ENCODE data around the gene KCNE4.

The KCNE4 gene

GRCh38 chr2:223051693-223052289 lies at the start of gene KCNE4:
Gene KCNE4 (plus strand): TSS chr2:223052190. CDS start chr2:223052831, 641 bp downstream.
- no peak within 1 kb of the TSS for H3K27ac ChIP-seq (ENCODE audit: low read depth, low read length)
- no peak within 1 kb of the TSS for H3K4me2 ChIP-seq (ENCODE audit: low read length)
- H3K4me3 ChIP-seq (ENCODE audit: low read length): no peak within 1 kb of the TSS
- H3K79me2 ChIP-seq (ENCODE audit: control insufficient read depth, low read length): no peaks in the 10 kb centered on the region
- H3K9me3 ChIP-seq (ENCODE audit: control insufficient read depth, insufficient read depth, low read length): no peaks in the 10 kb centered on the region
- no peaks in the 10 kb centered on the region for H3K36me3 ChIP-seq (ENCODE audit: control insufficient read depth, low read length)
- no peaks in the 10 kb centered on the region for H3F3A ChIP-seq (ENCODE audit: control insufficient read depth, insufficient read depth)
- no peaks in the 10 kb centered on the region for H4K20me1 ChIP-seq (ENCODE audit: control insufficient read depth, insufficient read depth, low read depth, low read length)
- H3K27me3 ChIP-seq (ENCODE audit: control insufficient read depth, low read length): no peaks in the 10 kb centered on the region
- no peaks in the 10 kb centered on the region for H3K4me1 ChIP-seq (ENCODE audit: control insufficient read depth, low read length)
- no peaks in the 10 kb centered on the region for H3K9me2 ChIP-seq (replicated peaks; ENCODE audit: control insufficient read depth, low read length)
- TF ChIP-seq CTCF (IDR thresholded peaks at IDR 0.05; ENCODE audit: low read depth, low read length, poor library complexity, severe bottlenecking): no peak
- no peak for TF ChIP-seq EZH2phosphoT487 (IDR thresholded peaks at IDR 0.05; ENCODE audit: borderline replicate concordance, low read length)

- H3K4me1 ChIP-seq (ENCODE audit: control insufficient read depth, low read length): no peaks in the 10 kb centered on the region
- H3K27ac ChIP-seq (ENCODE audit: low read depth, low read length): no peak overlapping the region
- peaks cover 6% of the 10 kb centered on the region; the same call in 1 of the 2 replicates for H3K27me3 ChIP-seq (ENCODE audit: control insufficient read depth, low read length)
- H4K20me1 ChIP-seq (ENCODE audit: control insufficient read depth, insufficient read depth, low read depth, low read length): no peaks in the 10 kb centered on the region
- no peaks in the 10 kb centered on the region for H3K9me3 ChIP-seq (ENCODE audit: control insufficient read depth, insufficient read depth, low read length)
- no peaks in the 10 kb centered on the region for H3F3A ChIP-seq (ENCODE audit: control insufficient read depth, insufficient read depth)
- TF ChIP-seq EZH2phosphoT487 (IDR thresholded peaks at IDR 0.05; ENCODE audit: borderline replicate concordance, low read length) (no peak), CTCF (IDR thresholded peaks at IDR 0.05; ENCODE audit: low read depth, low read length, poor library complexity, severe bottlenecking) (no peak)
- H3K4me2 ChIP-seq (ENCODE audit: low read length): no peak overlapping the region
- H3K9me2 ChIP-seq (replicated peaks; ENCODE audit: control insufficient read depth, low read length): no peaks in the 10 kb centered on the region
- H3K36me3 ChIP-seq (ENCODE audit: control insufficient read depth, low read length): no peaks in the 10 kb centered on the region
- H3K4me3 ChIP-seq (ENCODE audit: low read length): no peak overlapping the region
- H3K79me2 ChIP-seq (ENCODE audit: control insufficient read depth, low read length): no peaks in the 10 kb centered on the region
Observed at GRCh38 chr2:223003191-223003590, 48.8 kb upstream of the KCNE4 start.

- Histone ChIP-seq H3K4me2 (ENCODE audit: low read length) (no peak overlapping the region), H3K4me3 (ENCODE audit: low read length) (no peak overlapping the region), H4K20me1 (ENCODE audit: control insufficient read depth, insufficient read depth, low read depth, low read length) (no peaks in the 10 kb centered on the region), H3K27me3 (ENCODE audit: control insufficient read depth, low read length) (peaks cover 3% of the 10 kb centered on the region; the same call in 1 of the 2 replicates), H3K79me2 (ENCODE audit: control insufficient read depth, low read length) (no peaks in the 10 kb centered on the region), H3K4me1 (ENCODE audit: control insufficient read depth, low read length) (no peaks in the 10 kb centered on the region), H3K36me3 (ENCODE audit: control insufficient read depth, low read length) (no peaks in the 10 kb centered on the region), H3F3A (ENCODE audit: control insufficient read depth, insufficient read depth) (no peaks in the 10 kb centered on the region), H3K9me2 (replicated peaks; ENCODE audit: control insufficient read depth, low read length) (no peaks in the 10 kb centered on the region), H3K9me3 (ENCODE audit: control insufficient read depth, insufficient read depth, low read length) (no peaks in the 10 kb centered on the region), H3K27ac (ENCODE audit: low read depth, low read length) (no peak overlapping the region)
- TF ChIP-seq EZH2phosphoT487 (IDR thresholded peaks at IDR 0.05; ENCODE audit: borderline replicate concordance, low read length) (no peak), CTCF (IDR thresholded peaks at IDR 0.05; ENCODE audit: low read depth, low read length, poor library complexity, severe bottlenecking) (no peak)
Observed at GRCh38 chr2:223005496-223005895, 46.5 kb upstream of the KCNE4 start.
